Stimulated activated CD4-positive, alpha-beta T cell treated with anti-CD3 and anti-CD28 coated beads, Interleukin-2, amount 100 ng/mL, for 4 hours (primary cell): ENCODE measurements around the gene FAM227B.
"Not testable (repeated sequence)": the region's sequence is repeated elsewhere in the genome, so short reads cannot be mapped to it uniquely, and the experiment has no call there.

Source experiments
- DNase-seq: peaks from one replicate; pipeline ENCODE4 v3.0.0-alpha.2; 2020; ENCODE audit warnings: low read depth

FAM227B gene

GRCh38 chr15:49610157-49610918 lies 10.3 kb downstream of the FAM227B start:
- no peak for DNase-seq

GRCh38 chr15:49606594-49606993 lies 14.0 kb downstream of the FAM227B start:
- no peak for DNase-seq

- no peak for DNase-seq
These were observed 15.0 kb downstream of the FAM227B start for GRCh38 chr15:49605588-49605987.

- no peak for DNase-seq
These were observed 15.8 kb downstream of the FAM227B start for GRCh38 chr15:49604625-49605409.

- DNase-seq = not testable (repeated sequence)
These were observed 27.7 kb downstream of the FAM227B start for GRCh38 chr15:49592829-49593316.

- DNase-seq = no peak
These were observed 31.6 kb downstream of the FAM227B start for GRCh38 chr15:49589030-49589429.

- no peak for DNase-seq
These were observed 47.2 kb downstream of the FAM227B start for GRCh38 chr15:49573421-49573820.

GRCh38 chr15:49570672-49571071 lies 49.9 kb downstream of the FAM227B start:
- no peak for DNase-seq

- DNase-seq = no peak
These were observed 50.4 kb downstream of the FAM227B start for GRCh38 chr15:49570174-49570573.

- no peak for DNase-seq
These were observed 60.6 kb downstream of the FAM227B start for GRCh38 chr15:49560045-49560444.

GRCh38 chr15:49558929-49559328 lies 61.7 kb downstream of the FAM227B start:
- DNase-seq = no peak

- DNase-seq = no peak
These were observed 64.2 kb downstream of the FAM227B start for GRCh38 chr15:49556437-49556836.

GRCh38 chr15:49550342-49550741 lies 70.3 kb downstream of the FAM227B start:
- not testable (repeated sequence) for DNase-seq

- DNase-seq = no peak
These were observed 82.1 kb downstream of the FAM227B start for GRCh38 chr15:49538520-49538919.

- DNase-seq = no peak
These were observed 90.5 kb downstream of the FAM227B start for GRCh38 chr15:49530092-49530491.

- DNase-seq = no peak
These were observed 92.3 kb downstream of the FAM227B start for GRCh38 chr15:49528289-49528688.

- DNase-seq = no peak
These were observed 98.8 kb downstream of the FAM227B start for GRCh38 chr15:49521802-49522201.

- DNase-seq = not testable (repeated sequence)
These were observed 107.9 kb downstream of the FAM227B start for GRCh38 chr15:49512739-49513138.

- DNase-seq = no peak
These were observed 113.4 kb downstream of the FAM227B start for GRCh38 chr15:49507261-49507660.

GRCh38 chr15:49506341-49506740 lies 114.3 kb downstream of the FAM227B start:
- no peak for DNase-seq

GRCh38 chr15:49501586-49501985 lies 119.0 kb downstream of the FAM227B start:
- no peak for DNase-seq

GRCh38 chr15:49495993-49496753 lies 124.4 kb downstream of the FAM227B start:
- no peak for DNase-seq
